RWPE2 (cell line): ENCODE measurements around the gene OR2M5.

Source experiments
- ATAC-seq: fragments of 200-7000 bp; cut with Tn5 transposase; 3 replicates; pipeline ENCODE4 v1.9.1; 2021; ENCODE audit warnings: low read depth
- DNase-seq: peaks from one replicate; pipeline ENCODE4 v3.0.0-alpha.2; 2020; ENCODE audit warnings: low spot score
- H3K27ac ChIP-seq: fragments of 450-650 bp; 2 replicates; pipeline ENCODE4 v1.5.1; 2017; ENCODE audit warnings: mild to moderate bottlenecking; ENCODE audit not compliant: poor library complexity, severe bottlenecking
- H3K27me3 ChIP-seq: fragments of 250-450 bp; sonication (Bioruptor Pico); 2 replicates; pipeline ENCODE4 v1.5.1; 2021; ENCODE audit warnings: mild to moderate bottlenecking, moderate library complexity; ENCODE audit not compliant: insufficient read depth, poor library complexity, severe bottlenecking
- H3K36me3 ChIP-seq: fragments of 250-450 bp; sonication (Bioruptor Pico); 2 replicates; pipeline ENCODE4 v1.5.1; 2020; ENCODE audit warnings: low read depth, mild to moderate bottlenecking, moderate library complexity
- H3K4me1 ChIP-seq: fragments of 250-450 bp; sonication (Bioruptor Pico); 2 replicates; pipeline ENCODE4 v1.5.1; 2021; ENCODE audit warnings: mild to moderate bottlenecking, moderate library complexity; ENCODE audit not compliant: insufficient read depth, poor library complexity, severe bottlenecking
- H3K4me3 ChIP-seq: fragments of 250-450 bp; sonication (Bioruptor Pico); 2 replicates; pipeline ENCODE4 v1.5.1; 2021; ENCODE audit warnings: mild to moderate bottlenecking, moderate library complexity; ENCODE audit not compliant: severe bottlenecking
- H3K9me3 ChIP-seq: fragments of 250-450 bp; sonication (Bioruptor Pico); 2 replicates; pipeline ENCODE4 v1.5.1; 2021; ENCODE audit warnings: mild to moderate bottlenecking, moderate library complexity; ENCODE audit not compliant: severe bottlenecking
- CTCF ChIP-seq: fragments of 450-650 bp; IDR thresholded peaks from one replicate; pipeline ENCODE4 v1.5.1; 2017; ENCODE audit warnings: mild to moderate bottlenecking, moderate library complexity; ENCODE audit not compliant: poor library complexity, severe bottlenecking

OR2M5 gene

DNA sequence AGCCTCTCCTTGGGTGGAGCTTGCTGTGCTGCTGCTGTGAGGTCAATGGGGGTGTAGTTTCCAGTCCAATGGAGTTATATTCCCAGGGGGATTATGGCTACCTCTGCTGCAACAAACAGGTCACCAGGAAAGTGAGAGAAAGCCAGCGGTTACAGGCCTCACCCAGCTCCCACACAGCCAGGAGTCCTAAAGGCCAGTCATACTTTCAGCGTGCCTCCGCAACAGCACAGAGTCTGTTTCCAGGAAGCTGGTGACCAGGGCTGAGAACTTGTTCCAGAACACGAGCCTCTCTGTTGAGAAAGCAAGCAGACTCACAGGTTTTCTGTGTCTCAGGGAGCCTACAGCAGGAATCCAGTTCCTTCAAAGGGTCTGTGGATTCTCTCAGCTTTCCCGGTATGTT, 17.3 kb upstream of the OR2M5 start:
- Histone ChIP-seq H3K4me1 (no peaks in the 10 kb centered on the region), H3K9me3 (no peaks in the 10 kb centered on the region), H3K36me3 (no peaks in the 10 kb centered on the region), H3K27me3 (no peaks in the 10 kb centered on the region), H3K4me3 (no peak overlapping the region), H3K27ac (no peak overlapping the region)
- ATAC-seq (no peak), DNase-seq (no peak)
- TF ChIP-seq CTCF = no peak

DNA sequence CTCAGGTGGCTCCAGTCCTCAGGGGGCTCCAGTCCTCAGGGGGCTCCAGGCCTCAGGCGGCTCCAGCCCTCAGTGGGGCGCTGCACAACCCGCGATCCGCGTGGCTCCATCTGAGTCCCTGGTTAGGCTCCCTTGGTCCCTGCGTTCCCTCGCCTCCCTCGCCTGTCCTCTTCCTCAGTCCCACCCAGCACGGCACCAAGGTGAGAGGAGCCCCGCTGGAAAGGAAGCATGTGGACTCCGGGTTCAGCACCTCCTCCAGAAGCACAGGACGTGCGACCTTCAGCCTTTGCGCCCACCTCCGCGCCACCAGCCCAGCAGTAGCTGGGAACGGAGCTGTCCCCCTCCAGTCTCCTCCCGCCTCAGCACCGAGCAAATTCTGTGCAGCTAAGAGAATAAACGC, 8.1 kb upstream of the OR2M5 start:
- H3K4me3 ChIP-seq = no peak overlapping the region
- TF ChIP-seq CTCF = no peak
- H3K27me3 ChIP-seq = no peaks in the 10 kb centered on the region
- no peak for ATAC-seq
- no peak overlapping the region for H3K27ac ChIP-seq
- no peaks in the 10 kb centered on the region for H3K36me3 ChIP-seq
- peaks cover 11% of the 10 kb centered on the region for H3K4me1 ChIP-seq
- H3K9me3 ChIP-seq = no peaks in the 10 kb centered on the region
- no peak for DNase-seq

- no peak for TF ChIP-seq CTCF
- Histone ChIP-seq H3K27ac (peak overlapping the region; percentile 64), H3K4me3 (no peak overlapping the region), H3K36me3 (no peaks in the 10 kb centered on the region), H3K9me3 (no peaks in the 10 kb centered on the region), H3K4me1 (peaks cover 11% of the 10 kb centered on the region), H3K27me3 (no peaks in the 10 kb centered on the region)
- ATAC-seq = peak; percentile 76
- DNase-seq = no peak
Observed at GRCh38 chr1:248140846-248141245, 4.1 kb upstream of the OR2M5 start.

DNA sequence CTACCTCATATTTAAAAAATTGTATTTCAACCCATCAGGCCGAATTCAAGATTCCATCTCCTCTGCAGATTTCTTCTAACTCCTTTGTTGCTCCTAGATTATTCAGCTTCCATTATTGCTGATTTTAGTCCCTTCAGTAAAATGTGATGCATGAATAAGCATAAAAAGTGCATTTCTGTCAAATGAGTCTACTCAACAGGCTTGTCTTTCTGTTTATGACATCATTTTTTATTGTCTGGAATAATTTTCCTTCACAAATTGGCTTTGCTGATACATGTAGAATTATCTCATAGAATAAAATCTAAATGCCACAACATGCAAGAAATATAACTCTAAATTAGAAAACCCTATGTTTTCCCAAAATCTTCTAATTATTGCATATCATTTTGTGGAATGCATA, 1.6 kb upstream of the OR2M5 start:
- DNase-seq (no peak), ATAC-seq (no peak)
- peaks cover 11% of the 10 kb centered on the region for H3K4me1 ChIP-seq
- no peaks in the 10 kb centered on the region for H3K27me3 ChIP-seq
- peak overlapping the region; percentile 12 for H3K27ac ChIP-seq
- no peak for TF ChIP-seq CTCF
- H3K4me3 ChIP-seq = no peak overlapping the region
- H3K36me3 ChIP-seq = no peaks in the 10 kb centered on the region
- H3K9me3 ChIP-seq = peaks cover 1% of the 10 kb centered on the region

GRCh38 chr1:248152056-248152827, 7.3 kb downstream of the OR2M5 start:
- no peak for TF ChIP-seq CTCF
- Histone ChIP-seq H3K4me1 (no peaks in the 10 kb centered on the region), H3K36me3 (no peaks in the 10 kb centered on the region), H3K27me3 (no peaks in the 10 kb centered on the region), H3K9me3 (peaks cover 2% of the 10 kb centered on the region), H3K27ac (no peak overlapping the region), H3K4me3 (no peak overlapping the region)
- no peak for DNase-seq
- no peak for ATAC-seq
